ENCODE data around the gene CCT7.

The CCT7 gene

GRCh38 chr2:73263540-73264331, 29.6 kb downstream of the CCT7 start:
- Mint-ChIP-seq H3K9me3 (no peaks in the 10 kb centered on the region), H3K27ac (no peak overlapping the region), H3K4me3 (no peak overlapping the region), H3K36me3 (ENCODE audit: low read depth) (peaks cover 85% of the 10 kb centered on the region), H3K27me3 (peaks cover 3% of the 10 kb centered on the region), H3K4me1 (ENCODE audit: low read depth) (no peaks in the 10 kb centered on the region)
- intact Hi-C loops (cut with micrococcal nuclease), result no loop called here

DNA sequence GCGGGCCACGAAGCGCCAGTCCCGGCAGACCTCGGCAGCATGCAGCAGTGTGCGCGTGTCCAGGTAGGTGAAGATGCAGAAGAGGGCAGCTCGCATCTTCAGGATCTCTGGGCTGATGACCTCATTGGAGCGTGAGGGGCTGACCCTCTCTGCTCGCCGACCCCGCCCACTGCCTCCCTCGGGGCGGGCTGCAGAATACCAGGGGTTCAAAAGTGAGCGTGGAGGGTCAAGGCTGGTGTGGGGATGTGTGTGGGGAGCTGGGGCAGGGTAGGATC, 30.2 kb downstream of the CCT7 start:
- Mint-ChIP-seq H3K4me1 (ENCODE audit: low read depth) (no peaks in the 10 kb centered on the region), H3K9me3 (no peaks in the 10 kb centered on the region), H3K27ac (no peak overlapping the region), H3K36me3 (ENCODE audit: low read depth) (peaks cover 83% of the 10 kb centered on the region), H3K4me3 (no peak overlapping the region), H3K27me3 (peaks cover 6% of the 10 kb centered on the region)
- intact Hi-C loops (cut with micrococcal nuclease), result no loop called here

DNA sequence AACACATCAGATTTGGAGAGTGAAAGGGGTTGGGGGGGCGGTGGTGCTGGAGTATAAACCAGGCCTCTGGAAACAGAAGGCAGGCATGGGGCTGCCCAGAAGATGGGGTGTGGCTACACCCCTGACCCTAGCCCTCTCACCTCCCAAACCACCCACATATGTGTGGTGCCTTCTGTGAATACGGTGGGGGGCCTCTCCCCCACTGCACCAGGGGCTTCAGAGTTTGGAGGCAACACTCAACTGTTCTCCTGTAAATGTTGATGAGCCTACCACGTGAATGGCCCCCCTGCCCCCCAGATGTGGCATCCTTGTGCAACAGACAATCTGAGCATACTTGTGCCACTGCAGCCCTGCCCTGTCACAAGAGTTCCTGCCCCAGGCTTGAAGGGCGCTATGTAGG, 30.7 kb downstream of the CCT7 start:
- H3K36me3 Mint-ChIP-seq (ENCODE audit: low read depth), result peaks cover 78% of the 10 kb centered on the region
- no peak overlapping the region for H3K27ac Mint-ChIP-seq
- no peaks in the 10 kb centered on the region for H3K4me1 Mint-ChIP-seq (ENCODE audit: low read depth)
- H3K27me3 Mint-ChIP-seq, result peaks cover 9% of the 10 kb centered on the region
- H3K9me3 Mint-ChIP-seq, result no peaks in the 10 kb centered on the region
- intact Hi-C loops (cut with micrococcal nuclease), result no loop called here
- H3K4me3 Mint-ChIP-seq, result no peak overlapping the region

DNA sequence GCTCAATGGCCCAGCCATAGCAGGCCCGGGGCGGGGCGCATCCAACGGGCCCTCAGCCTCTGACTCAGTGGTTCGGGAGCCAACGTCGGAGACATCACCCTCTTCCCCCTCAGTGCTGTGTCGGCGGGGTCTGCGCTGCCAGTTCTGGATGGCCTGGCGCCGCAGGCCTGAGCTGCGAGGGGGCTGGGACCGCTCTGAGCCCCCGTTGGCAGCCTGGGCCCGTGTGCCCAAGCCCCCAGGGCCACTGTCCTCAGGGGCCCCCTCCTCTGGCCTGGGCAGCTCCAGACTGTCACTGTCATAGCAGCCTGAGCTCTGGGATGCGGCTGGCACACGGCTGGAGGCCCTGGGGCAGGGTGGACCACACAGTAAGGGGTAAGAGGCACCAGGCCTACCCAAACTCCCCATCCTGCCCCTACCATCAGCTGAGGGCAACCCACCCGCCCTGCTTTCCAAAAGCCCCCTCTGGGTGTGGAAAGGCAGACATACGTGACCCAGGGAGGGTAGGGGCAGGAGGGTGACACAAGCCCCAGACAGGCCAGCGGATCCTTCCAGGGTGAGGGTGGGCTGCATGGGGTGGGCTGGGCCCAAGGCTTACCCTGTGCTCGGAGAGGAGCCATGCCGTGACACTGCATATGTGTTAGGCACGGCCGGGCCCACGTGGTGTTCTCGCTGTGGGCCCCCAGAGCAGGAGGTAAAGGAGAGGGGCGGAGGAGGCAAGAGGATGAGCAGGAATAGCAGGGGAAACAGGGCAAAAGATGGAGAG, 31.4 kb downstream of the CCT7 start:
- H3K4me3 Mint-ChIP-seq, result no peak overlapping the region
- H3K9me3 Mint-ChIP-seq, result no peaks in the 10 kb centered on the region
- H3K27ac Mint-ChIP-seq, result no peak overlapping the region
- H3K4me1 Mint-ChIP-seq (ENCODE audit: low read depth), result peaks cover under 1% of the 10 kb centered on the region
- intact Hi-C loops (cut with micrococcal nuclease), result no loop called here
- peaks cover 72% of the 10 kb centered on the region for H3K36me3 Mint-ChIP-seq (ENCODE audit: low read depth)
- peaks cover 13% of the 10 kb centered on the region for H3K27me3 Mint-ChIP-seq

DNA sequence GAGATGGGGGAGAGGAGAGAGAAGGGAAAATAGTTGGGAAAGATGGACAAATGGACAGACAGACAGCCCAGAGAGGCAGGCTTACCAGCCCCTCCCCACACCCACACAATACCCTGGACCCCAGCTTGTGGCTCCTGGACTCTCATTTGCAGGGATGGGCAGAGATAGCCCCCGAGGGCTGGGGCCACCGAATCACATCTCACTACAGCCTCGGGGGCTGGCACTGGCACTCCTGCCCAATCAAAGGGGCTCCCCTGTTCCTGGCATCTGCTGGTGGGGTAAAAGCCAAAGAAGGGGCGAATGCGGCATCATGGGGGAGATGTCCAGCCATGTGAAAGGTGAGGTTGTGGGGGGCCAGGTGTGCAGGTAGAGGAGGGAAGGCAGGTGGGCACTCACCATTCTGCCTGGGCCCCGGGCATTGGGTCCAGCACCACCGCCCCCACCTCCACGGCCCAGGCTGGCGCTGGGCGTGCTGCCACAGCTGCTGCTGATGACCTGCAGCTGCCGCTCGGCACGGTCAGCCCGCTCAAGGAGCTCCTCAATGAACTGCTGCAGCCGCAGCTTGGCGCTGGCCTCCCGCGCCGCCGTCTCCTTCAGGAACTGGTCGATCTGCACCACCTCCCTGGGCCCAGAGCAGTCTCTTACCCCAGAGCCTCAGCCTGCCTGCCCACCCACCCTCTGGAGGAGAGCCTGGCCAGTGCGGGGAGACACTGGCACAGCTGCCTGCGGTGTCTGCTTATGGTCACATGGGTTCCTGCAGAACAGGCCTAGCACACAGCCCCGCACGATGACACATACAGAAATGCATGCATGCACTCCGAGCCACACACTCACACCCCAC, 32.2 kb downstream of the CCT7 start:
- H3K27ac Mint-ChIP-seq, result no peak overlapping the region
- H3K4me3 Mint-ChIP-seq, result no peak overlapping the region

DNA sequence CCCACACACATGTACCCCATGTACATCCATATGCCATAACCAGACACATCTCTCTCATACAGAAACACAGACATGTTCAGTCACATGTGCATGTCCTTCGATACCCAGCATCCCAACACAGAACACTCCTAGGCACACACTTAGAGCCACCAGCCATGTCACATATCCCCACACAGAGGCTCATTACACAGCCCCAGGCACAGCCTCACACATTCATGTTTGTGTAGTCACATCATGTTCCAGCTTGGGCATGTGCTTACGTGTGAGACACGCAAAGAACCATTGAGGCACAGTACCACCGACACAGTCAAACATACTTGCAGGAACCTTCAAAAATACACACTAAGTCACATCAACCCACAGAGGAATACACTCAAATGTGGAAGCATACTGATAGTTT, 32.9 kb downstream of the CCT7 start:
- Mint-ChIP-seq H3K27me3 (peaks cover 21% of the 10 kb centered on the region), H3K4me3 (no peak overlapping the region), H3K27ac (no peak overlapping the region), H3K4me1 (ENCODE audit: low read depth) (peaks cover 7% of the 10 kb centered on the region), H3K9me3 (no peaks in the 10 kb centered on the region), H3K36me3 (ENCODE audit: low read depth) (peaks cover 63% of the 10 kb centered on the region)
- intact Hi-C loops (cut with micrococcal nuclease), result no loop called here

More for the DNA sequence above, 32.2 kb downstream of the CCT7 start:
- Mint-ChIP-seq H3K4me1 (ENCODE audit: low read depth) (peaks cover 7% of the 10 kb centered on the region), H3K36me3 (ENCODE audit: low read depth) (peaks cover 70% of the 10 kb centered on the region), H3K9me3 (no peaks in the 10 kb centered on the region), H3K27me3 (peaks cover 21% of the 10 kb centered on the region)
- intact Hi-C loops (cut with micrococcal nuclease), result no loop called here

- H3K4me3 Mint-ChIP-seq, result no peak overlapping the region
- H3K27me3 Mint-ChIP-seq, result peaks cover 21% of the 10 kb centered on the region
- peaks cover 56% of the 10 kb centered on the region for H3K36me3 Mint-ChIP-seq (ENCODE audit: low read depth)
- H3K4me1 Mint-ChIP-seq (ENCODE audit: low read depth), result peaks cover 7% of the 10 kb centered on the region
- intact Hi-C loops (cut with micrococcal nuclease), result no loop called here
- H3K27ac Mint-ChIP-seq, result no peak overlapping the region
- no peaks in the 10 kb centered on the region for H3K9me3 Mint-ChIP-seq
These were observed 34.3 kb downstream of the CCT7 start for GRCh38 chr2:73268366-73268829.

DNA sequence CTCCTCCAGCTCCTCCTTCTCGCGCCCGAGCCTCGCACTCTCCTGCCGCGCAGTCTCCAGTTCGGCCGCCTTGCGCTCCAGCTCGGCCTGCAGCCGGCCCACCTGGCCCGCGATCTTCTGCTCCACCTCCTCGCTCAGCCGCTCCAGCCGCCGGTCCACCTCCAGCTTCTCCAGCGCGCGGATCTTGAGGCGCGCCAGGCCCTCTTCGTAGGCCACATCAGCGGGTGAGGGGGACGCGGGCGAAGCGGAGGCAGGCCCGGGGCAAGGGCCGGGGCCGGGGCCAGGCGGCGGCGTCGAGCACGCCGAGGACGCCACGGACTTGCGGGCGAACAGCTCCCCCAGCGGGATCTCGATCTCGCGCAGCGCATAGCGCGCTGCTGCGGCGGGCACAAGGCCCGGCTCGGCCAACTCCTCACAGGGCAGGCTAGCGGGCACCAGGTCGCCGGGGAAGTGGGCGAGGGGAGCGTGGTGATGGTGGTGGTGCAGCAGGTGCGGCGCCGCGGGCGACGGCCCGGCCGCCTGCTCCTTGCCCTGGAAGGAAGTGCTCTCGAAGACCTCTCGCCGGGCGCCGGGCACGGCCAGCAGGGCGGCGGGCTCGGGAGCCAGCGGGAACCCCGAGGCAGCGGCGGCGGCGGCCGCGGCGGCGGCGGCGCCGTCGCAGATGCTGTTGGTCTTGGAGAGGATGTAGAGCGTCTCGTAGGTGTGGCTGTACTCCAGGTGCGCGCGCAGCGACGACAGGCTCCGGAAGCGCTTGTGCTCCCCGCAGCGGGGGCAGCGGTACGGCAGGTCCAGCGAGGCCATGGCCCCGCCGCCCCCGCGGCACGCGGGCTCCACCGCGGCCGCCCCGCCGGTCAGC, 35.0 kb downstream of the CCT7 start:
- no peaks in the 10 kb centered on the region for H3K9me3 Mint-ChIP-seq
- no peak overlapping the region for H3K27ac Mint-ChIP-seq
- intact Hi-C loops (cut with micrococcal nuclease), result no loop called here
- H3K36me3 Mint-ChIP-seq (ENCODE audit: low read depth), result peaks cover 50% of the 10 kb centered on the region
- no peak overlapping the region for H3K4me3 Mint-ChIP-seq
- peaks cover 7% of the 10 kb centered on the region for H3K4me1 Mint-ChIP-seq (ENCODE audit: low read depth)
- peaks cover 21% of the 10 kb centered on the region for H3K27me3 Mint-ChIP-seq

DNA sequence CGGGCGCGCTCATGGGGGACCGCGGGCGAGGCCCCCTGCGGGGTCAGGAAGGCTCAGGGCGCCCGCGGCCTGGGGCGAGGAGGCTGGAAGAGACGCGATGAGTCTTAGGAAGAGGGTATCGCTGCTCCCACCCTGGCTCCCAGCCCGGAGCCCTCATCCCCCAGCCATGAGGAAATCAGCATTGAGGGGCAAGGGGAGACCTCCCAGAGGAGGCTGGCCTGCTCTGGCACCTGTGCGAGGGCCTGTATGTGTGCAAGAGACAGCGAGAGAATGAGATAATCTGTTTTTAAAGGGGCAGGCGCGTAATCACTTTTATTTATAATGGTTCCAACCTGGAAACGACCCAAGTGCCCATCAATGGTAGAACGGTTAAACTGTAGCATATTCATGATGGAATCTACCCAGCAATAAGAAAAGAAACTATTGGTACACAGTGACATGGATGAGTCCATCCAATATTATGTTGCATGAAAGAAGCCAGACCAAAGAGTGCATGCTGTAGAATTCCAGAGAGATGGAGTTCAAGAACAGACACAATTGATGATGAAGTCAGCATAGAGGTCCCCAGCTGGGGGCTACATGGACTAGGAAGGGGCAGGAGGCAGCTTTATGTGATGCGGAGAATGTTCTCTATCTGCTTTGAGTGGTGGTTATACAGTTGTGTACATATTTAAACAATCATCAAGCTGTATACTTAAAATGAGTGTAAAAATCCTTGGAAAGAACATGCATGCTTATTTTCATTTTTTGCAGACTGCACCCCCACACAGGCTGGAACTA, 35.8 kb downstream of the CCT7 start:
- no peak overlapping the region for H3K4me3 Mint-ChIP-seq
- no peaks in the 10 kb centered on the region for H3K9me3 Mint-ChIP-seq
- H3K27me3 Mint-ChIP-seq, result peaks cover 21% of the 10 kb centered on the region
- H3K27ac Mint-ChIP-seq, result no peak overlapping the region
- H3K4me1 Mint-ChIP-seq (ENCODE audit: low read depth), result peaks cover 7% of the 10 kb centered on the region
- intact Hi-C loops (cut with micrococcal nuclease), result no loop called here
- H3K36me3 Mint-ChIP-seq (ENCODE audit: low read depth), result peaks cover 42% of the 10 kb centered on the region

GRCh38 chr2:73272270-73272669, 38.2 kb downstream of the CCT7 start:
- intact Hi-C loops (cut with micrococcal nuclease), result no loop called here
- Mint-ChIP-seq H3K27me3 (peaks cover 21% of the 10 kb centered on the region), H3K36me3 (ENCODE audit: low read depth) (peaks cover 27% of the 10 kb centered on the region), H3K27ac (no peak overlapping the region), H3K9me3 (no peaks in the 10 kb centered on the region), H3K4me3 (no peak overlapping the region), H3K4me1 (ENCODE audit: low read depth) (peaks cover 7% of the 10 kb centered on the region)

DNA sequence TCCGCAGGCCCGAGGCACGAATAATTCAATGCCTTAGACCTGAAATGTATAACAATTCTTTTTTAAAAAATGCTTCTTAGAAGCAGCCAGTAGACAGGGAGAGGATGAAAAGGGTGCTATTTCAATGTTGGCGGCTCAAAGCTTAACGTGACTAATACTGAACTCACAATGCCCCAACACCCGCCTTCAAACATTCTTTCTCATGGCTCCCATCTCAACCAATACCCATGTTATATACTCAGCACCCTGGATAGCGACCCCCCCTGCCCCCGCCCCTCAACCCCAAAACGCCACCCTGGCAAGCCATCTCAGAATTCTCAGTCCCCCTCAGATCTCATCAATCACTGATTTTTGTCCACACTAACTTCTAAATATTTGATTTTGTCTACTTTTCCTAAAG, 45.7 kb downstream of the CCT7 start:
- intact Hi-C loops (cut with micrococcal nuclease), result loop anchor here (10.0 kb wide), 1 partner anchor 395 kb away; the partner anchor contains the start of gene SPR

DNA sequence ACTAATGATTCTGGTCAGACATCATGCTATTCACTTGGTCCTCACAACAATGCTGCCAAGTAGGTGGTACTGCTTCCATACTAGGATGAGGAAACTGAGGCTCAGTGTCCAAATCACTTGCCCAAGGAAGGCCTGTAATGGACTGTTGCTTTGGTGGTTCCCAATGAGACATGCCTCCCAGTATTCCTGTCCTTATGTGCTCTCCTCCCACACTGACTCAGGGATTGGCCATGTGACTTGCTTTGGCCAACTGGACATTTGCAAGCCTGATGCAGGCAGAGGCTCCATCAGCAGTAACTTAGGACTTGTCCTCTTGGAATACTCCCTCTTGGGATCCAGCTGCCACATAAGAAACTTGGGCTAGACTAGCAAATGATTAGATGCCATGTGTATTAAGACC, 47.1 kb downstream of the CCT7 start:
- no peaks in the 10 kb centered on the region for H3K9me3 Mint-ChIP-seq
- peaks cover 12% of the 10 kb centered on the region for H3K36me3 Mint-ChIP-seq (ENCODE audit: low read depth)
- H3K27ac Mint-ChIP-seq, result no peak overlapping the region
- no peaks in the 10 kb centered on the region for H3K27me3 Mint-ChIP-seq
- no peak overlapping the region for H3K4me3 Mint-ChIP-seq
- intact Hi-C loops (cut with micrococcal nuclease), result loop anchor here (10.0 kb wide), 1 partner anchor 396 kb away; the partner anchor contains the start of gene SPR
- H3K4me1 Mint-ChIP-seq (ENCODE audit: low read depth), result peaks cover 49% of the 10 kb centered on the region

More for the DNA sequence above, 45.7 kb downstream of the CCT7 start:
- Mint-ChIP-seq H3K4me3 (no peak overlapping the region), H3K9me3 (no peaks in the 10 kb centered on the region), H3K4me1 (ENCODE audit: low read depth) (peaks cover 35% of the 10 kb centered on the region), H3K36me3 (ENCODE audit: low read depth) (peaks cover 14% of the 10 kb centered on the region), H3K27me3 (no peaks in the 10 kb centered on the region), H3K27ac (no peak overlapping the region)

All from dendritic cell treated with granulocyte-macrophage colony-stimulating factor and Interleukin-4, amounts not matched to agents 40 ng/mL and 50 ng/mL, for 4 days (primary cell).